ENCODE results near the gene ANGPTL2.

Gene ANGPTL2

GRCh38 chr9:127078988-127079387 lies 43.4 kb downstream of the ANGPTL2 start:
- no peak for TF ChIP-seq CTCF (IDR thresholded peaks at IDR 0.05; ENCODE audit: control insufficient read depth, insufficient read depth, low read depth, low read length, missing control alignments)
- no peak for DNase-seq (ENCODE audit: low read depth)
- H3K4me3 ChIP-seq (ENCODE audit: control insufficient read depth, low read depth, low read length): no peak overlapping the region

- H3K4me3 ChIP-seq (ENCODE audit: control insufficient read depth, low read depth, low read length): no peak overlapping the region
- no peak for TF ChIP-seq CTCF (IDR thresholded peaks at IDR 0.05; ENCODE audit: control insufficient read depth, insufficient read depth, low read depth, low read length, missing control alignments)
- DNase-seq (ENCODE audit: low read depth): no peak
Observed at GRCh38 chr9:127078336-127078735, 44.1 kb downstream of the ANGPTL2 start.

- DNase-seq (ENCODE audit: low read depth): no peak
- H3K4me3 ChIP-seq (ENCODE audit: control insufficient read depth, low read depth, low read length): no peak overlapping the region
- TF ChIP-seq CTCF (IDR thresholded peaks at IDR 0.05; ENCODE audit: control insufficient read depth, insufficient read depth, low read depth, low read length, missing control alignments): no peak
Observed at GRCh38 chr9:127077644-127077946, 44.8 kb downstream of the ANGPTL2 start.

- H3K4me3 ChIP-seq (ENCODE audit: control insufficient read depth, low read depth, low read length): no peak overlapping the region
- TF ChIP-seq CTCF (IDR thresholded peaks at IDR 0.05; ENCODE audit: control insufficient read depth, insufficient read depth, low read depth, low read length, missing control alignments): no peak
- no peak for DNase-seq (ENCODE audit: low read depth)
Observed at GRCh38 chr9:127076860-127077643, 45.4 kb downstream of the ANGPTL2 start.

GRCh38 chr9:127075624-127076372 lies 46.6 kb downstream of the ANGPTL2 start:
- no peak for TF ChIP-seq CTCF (IDR thresholded peaks at IDR 0.05; ENCODE audit: control insufficient read depth, insufficient read depth, low read depth, low read length, missing control alignments)
- H3K4me3 ChIP-seq (ENCODE audit: control insufficient read depth, low read depth, low read length): no peak overlapping the region
- DNase-seq (ENCODE audit: low read depth): no peak

GRCh38 chr9:127074561-127075548 lies 47.6 kb downstream of the ANGPTL2 start:
- H3K4me3 ChIP-seq (ENCODE audit: control insufficient read depth, low read depth, low read length): no peak overlapping the region
- TF ChIP-seq CTCF (IDR thresholded peaks at IDR 0.05; ENCODE audit: control insufficient read depth, insufficient read depth, low read depth, low read length, missing control alignments): no peak
- DNase-seq (ENCODE audit: low read depth): no peak

Data from AG09309 (cell line).